Chondrocyte (in vitro differentiated cells): ENCODE data around the gene MSANTD1. TPM values are rescaled to one million over a fixed set of nuclear protein-coding genes. Genes with fewer than 3 reads are reported as not detected.

ENCODE experiments used
- DNase-seq: peaks from one replicate; pipeline ENCODE4 v3.0.0; 2021; ENCODE audit warnings: mixed read lengths, low spot score
- H3K27ac Mint-ChIP-seq: one replicate; pipeline ENCODE4 v1.8.0; 2021; ENCODE audit warnings: mild to moderate bottlenecking, moderate library complexity, mixed read lengths; ENCODE audit not compliant: unreplicated experiment
- H3K27me3 Mint-ChIP-seq: 2 replicates; pipeline ENCODE4 v1.8.0; 2021; ENCODE audit warnings: low read depth, mixed read lengths
- H3K36me3 Mint-ChIP-seq: 2 replicates; pipeline ENCODE4 v1.8.0; 2021; ENCODE audit warnings: low read depth, mixed read lengths
- H3K4me1 Mint-ChIP-seq: 2 replicates; pipeline ENCODE4 v1.8.0; 2021; ENCODE audit warnings: low read depth, mild to moderate bottlenecking, mixed read lengths
- H3K4me3 Mint-ChIP-seq: one replicate; pipeline ENCODE4 v1.8.0; 2021; ENCODE audit warnings: mild to moderate bottlenecking, moderate library complexity, mixed read lengths; ENCODE audit not compliant: unreplicated experiment
- H3K9me3 Mint-ChIP-seq: 2 replicates; pipeline ENCODE4 v1.8.0; 2021; ENCODE audit warnings: low read depth, mixed read lengths
- total RNA-seq: library from RNA; stranded (reverse); gene quantifications from 3 replicates; pipeline ENCODE4 v1.2.1, GENCODE V29; 2021
- TF ChIP-seq, protein P1 (sequence below): fragments of 200-600 bp; sonication (generic); IDR thresholded peaks from 2 replicates; pipeline ENCODE4 v1.5.0; 2021; ENCODE audit warnings: antibody characterized with exemption, mild to moderate bottlenecking, moderate library complexity

MSANTD1 gene
- total RNA-seq, 1 donor from 2014 or later = 0.55 TPM

GRCh38 chr4:3305610-3306371 lies 56.8 kb downstream of the MSANTD1 start:
- Mint-ChIP-seq H3K27me3 (no peaks in the 10 kb centered on the region), H3K4me3 (no peak overlapping the region), H3K36me3 (no peaks in the 10 kb centered on the region), H3K27ac (no peak overlapping the region), H3K9me3 (no peaks in the 10 kb centered on the region), H3K4me1 (peaks cover 30% of the 10 kb centered on the region)
- DNase-seq = no peak
- TF ChIP-seq, protein P1, sequence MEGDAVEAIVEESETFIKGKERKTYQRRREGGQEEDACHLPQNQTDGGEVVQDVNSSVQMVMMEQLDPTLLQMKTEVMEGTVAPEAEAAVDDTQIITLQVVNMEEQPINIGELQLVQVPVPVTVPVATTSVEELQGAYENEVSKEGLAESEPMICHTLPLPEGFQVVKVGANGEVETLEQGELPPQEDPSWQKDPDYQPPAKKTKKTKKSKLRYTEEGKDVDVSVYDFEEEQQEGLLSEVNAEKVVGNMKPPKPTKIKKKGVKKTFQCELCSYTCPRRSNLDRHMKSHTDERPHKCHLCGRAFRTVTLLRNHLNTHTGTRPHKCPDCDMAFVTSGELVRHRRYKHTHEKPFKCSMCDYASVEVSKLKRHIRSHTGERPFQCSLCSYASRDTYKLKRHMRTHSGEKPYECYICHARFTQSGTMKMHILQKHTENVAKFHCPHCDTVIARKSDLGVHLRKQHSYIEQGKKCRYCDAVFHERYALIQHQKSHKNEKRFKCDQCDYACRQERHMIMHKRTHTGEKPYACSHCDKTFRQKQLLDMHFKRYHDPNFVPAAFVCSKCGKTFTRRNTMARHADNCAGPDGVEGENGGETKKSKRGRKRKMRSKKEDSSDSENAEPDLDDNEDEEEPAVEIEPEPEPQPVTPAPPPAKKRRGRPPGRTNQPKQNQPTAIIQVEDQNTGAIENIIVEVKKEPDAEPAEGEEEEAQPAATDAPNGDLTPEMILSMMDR = no peak

Other genes starting within 250 kb of the MSANTD1 start
- gene HTT-AS, start 174.6 kb upstream of the MSANTD1 start, total RNA-seq = not detected in 3 replicates
- gene HTT, start 174.5 kb upstream of the MSANTD1 start, total RNA-seq = 27.3 to 54.7 TPM (median 38.5 TPM) in 3 replicates
- 19.0 to 24.2 TPM (median 19.3 TPM) in 3 replicates for gene RGS12, start 43.9 kb downstream of the MSANTD1 start, total RNA-seq
- 0.28 to 0.36 TPM (median 0.35 TPM) in 3 replicates for gene HGFAC, start 192.8 kb downstream of the MSANTD1 start, total RNA-seq
- gene DOK7, start 214.1 kb downstream of the MSANTD1 start, total RNA-seq = 0.37 TPM in 1 of 3 replicates, not detected in the others